Stimulated activated CD4-positive, alpha-beta T cell treated with anti-CD3 and anti-CD28 coated beads, Interleukin-1b, Interleukin-23, amount 100 ng/mL, for 4 hours (primary cell): ENCODE measurements around the gene MLIP.

ENCODE experiments used
- DNase-seq, 2 donors: peaks; one replicate each; pipeline ENCODE4 v3.0.0-alpha.2; 2020; ENCODE audit warnings: low read depth in 2 of 2

The MLIP gene

DNA sequence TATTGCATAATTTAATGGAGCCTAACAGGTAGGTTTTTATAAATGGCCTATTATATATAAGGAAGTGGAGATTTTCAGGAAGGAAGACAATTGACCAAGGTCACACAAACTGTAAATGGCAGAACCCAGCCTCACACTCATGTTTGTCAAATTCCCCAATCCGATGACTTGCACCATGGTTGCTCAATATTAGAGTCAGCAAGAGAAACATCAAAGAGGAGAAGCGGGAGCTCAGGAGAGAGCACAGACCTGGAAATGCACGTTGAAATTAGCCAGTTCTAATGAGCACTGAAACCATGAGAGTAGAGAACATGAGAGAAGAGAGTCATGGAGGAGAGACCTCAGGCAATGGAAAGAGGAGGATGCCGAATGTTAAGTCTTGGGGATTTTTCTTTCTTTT, 13.5 kb upstream of the MLIP start:
- DNase-seq: no peak

DNA sequence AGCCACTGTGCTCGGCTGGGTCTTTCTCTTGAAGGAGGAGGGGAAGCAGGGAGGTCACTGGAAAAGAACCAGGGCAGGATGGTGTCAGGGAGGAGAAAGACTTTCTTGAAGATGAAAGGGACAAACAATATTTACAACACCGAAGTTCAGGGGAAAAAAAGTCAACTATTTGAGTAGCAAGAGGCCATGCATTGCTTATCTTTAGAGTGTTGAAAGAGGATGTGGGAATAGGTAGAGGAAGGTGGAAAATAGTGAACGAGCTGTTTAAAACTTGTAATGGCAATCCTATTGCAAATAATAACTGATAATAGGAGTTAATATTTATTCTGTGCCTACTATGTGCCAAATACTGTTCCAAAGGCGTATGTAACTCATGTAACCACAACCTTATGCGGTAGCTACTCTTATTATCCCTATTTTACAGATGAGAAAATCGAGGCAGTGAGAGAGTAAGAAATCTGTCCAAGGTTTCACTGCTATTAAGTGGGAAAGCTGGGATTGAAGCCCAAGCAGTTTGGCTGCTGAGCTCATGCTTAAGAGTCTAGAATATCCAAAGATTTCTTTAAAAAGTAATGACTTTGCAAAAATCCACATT, 12.7 kb upstream of the MLIP start:
- no peak for DNase-seq

DNA sequence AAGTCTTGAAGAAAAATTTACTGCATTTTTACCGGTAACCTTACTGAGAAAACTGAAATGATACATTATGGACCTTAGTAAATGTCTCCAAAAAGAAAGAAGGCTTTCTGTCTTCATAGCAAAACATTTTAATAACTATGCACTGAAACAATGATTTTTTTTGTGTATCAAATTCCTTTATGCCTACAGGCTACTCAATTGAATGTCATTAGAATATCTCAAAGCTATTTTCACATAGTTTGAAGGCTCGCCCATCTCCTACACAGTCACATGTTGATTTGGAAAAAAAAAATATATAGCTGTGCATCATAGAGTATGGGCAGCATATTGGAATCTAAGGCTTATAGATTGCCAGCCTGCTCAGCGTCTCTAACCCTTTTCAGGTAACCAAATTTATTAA, 12.0 kb upstream of the MLIP start:
- DNase-seq: no peak

DNA sequence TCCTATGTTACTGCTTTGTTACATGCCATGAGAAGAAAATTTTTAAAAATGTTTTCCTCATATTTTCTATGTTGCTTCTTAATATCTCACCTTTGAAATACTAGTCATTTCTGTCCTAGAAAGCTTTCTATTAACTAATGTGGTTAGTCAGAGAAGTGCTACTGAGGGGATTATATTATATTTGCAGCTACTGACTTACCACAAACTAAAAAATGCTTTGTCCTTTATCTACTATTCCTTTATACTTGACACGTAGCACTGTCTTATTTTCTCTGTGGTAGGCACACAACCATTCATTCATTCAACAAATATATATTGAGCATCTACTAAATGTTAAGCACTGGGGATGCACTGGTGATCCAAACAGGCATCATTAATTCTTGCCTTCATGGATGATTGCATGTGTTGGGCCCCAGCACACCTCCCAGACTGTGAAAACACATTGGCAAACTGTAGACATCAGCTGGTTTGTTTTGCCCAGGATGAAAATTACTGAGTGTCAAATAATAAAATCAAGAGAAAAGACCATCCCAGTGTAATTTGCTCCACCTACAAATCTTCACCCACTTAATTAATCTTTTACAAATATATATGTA, 10.7 kb upstream of the MLIP start:
- no peak for DNase-seq

DNA sequence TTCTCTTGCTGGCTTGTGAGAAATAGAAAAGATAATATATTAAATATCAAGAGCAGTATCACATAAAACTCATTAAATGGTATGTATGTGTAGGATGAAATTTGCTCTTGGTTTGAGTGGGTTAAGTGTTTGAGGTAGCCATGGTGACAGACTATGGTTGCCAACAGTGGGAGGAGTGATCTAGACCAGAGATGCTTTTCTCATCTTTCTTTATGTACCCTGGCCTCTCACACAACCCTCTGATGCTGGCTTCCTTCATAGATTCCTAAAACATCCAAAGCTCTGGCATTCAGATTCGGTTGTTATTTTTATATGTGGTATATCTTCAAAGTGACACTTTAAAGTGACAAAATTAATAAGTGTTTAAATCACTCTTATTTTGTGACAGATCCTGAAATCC, 9.0 kb upstream of the MLIP start:
- DNase-seq: no peak

DNA sequence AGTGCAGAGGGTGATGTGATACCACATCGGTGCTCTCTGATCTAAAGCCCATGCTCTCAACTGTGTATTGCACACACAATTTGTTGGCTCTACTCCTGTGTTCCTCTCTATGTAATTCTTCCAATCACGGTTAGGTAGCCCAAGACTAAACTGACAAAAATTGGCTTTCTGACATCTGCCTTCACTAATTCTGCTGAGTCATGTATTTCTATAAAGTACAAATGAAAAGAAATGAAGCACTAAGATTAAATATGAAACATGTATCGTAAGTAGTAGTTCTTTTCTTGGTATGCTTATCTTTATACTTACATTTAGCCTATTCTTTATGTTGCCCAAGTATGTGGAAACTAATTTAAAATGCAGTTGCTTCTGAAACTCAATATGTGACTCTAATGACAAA, 7.7 kb upstream of the MLIP start:
- DNase-seq: no peak

DNA sequence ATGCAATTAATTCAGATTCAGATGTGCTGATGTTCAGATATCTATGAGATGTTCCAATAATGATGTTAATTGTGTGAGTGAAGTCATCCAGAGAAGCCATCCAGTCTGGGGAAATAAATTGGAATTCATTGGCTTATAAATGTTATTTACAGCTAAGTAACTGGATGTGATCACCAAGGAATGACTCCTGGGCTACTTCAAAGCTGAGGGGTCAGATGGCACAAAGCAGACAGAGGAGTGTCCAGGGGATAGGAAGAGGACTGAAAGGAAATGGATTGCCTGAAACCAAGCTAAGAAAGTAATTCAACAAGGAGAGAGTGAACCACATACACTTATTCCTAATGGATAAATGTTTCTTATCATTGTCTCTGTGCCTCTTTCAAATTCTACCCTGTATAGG, 4.5 kb upstream of the MLIP start:
- no peak for DNase-seq

DNA sequence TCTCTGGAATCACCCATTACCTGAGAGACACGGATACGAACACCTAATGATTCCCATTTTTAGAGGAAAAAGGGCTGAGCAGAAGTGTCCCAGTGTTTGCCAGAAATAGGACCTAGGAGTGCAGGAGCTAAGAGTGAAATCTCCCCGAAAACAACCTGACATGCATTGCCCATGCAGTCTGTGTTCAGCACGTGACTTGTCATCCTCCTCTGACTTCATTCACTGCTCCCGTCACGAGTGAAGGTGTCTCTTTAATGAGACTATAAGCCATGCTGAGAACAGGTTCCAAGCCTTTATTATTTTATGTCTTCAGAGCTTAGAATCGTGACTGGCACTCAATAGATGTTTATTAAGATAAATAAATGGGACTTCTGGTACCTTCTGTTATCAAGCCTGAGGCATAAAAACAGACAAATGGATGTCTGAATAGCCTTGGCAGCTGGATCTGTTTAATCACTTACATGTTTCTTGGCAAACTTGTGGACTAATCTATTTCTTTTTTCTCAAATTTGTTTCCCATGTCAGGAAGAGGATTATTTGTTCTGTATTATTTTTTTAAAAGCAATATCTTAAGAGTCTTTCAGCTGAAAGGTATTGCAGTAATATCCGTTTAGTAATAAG, 3.7 kb upstream of the MLIP start:
- DNase-seq: no peak

DNA sequence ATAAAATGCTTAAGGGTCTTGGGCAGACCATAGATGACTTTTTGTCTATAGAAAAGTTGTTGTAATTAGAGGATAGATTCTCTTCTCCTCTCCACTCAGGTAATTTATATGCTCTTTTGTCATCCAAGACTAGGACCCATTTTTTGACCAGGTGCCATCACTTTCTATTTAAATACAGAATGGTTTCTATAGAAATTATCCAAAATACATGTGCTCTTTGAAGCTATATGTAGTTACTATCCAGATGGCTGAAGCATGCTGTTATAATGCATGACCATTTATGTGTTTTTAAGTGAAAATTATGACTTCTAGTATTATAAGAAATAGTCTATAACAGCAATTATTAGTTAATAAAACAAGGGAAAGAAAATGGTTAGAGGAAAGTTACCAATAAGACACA, 3.0 kb upstream of the MLIP start:
- no peak for DNase-seq

DNA sequence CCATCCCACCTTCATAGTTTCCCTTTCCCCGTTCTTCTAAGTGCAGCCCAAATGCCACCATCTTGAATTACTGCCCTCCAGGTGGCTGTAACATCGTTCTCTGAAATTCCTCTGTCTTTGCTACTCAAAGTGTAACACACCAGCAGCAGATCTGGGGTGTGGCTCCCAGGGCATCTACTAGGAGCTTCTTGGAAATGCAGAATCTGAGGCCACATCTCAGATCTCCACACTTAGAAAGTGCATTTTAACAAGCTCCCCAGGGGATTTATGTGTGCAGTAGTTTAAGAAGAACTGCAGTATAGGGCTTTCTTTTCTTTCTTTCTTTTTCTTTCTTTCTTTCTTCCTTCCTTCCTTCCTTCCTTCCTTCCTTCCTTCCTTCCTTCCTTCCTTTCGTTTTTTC, 1.7 kb upstream of the MLIP start:
- DNase-seq: no peak

DNA sequence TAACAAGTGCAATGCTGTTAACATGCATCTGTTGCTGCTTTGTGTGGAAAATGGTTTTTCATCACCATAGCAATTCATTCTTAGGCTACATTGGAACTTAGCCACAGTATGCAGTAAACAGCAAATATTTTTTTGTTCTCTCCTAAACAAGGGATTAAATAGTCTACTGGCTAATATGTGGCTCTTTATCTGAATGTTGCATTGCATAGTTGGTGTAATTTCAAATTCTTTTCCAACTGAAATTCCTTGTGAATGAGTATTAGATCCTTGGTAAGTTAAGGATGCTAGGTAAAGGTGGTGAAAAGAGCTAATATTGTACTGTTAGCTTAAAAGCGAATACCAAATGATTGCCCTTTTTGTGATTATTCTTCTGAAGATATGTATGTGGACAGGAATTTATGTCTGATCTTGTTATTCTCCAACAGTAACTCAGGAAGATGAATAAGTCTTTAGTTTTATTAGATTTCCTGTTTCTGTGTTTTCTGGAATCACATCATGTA, 958 bp downstream of the MLIP start:
- no peak for DNase-seq

DNA sequence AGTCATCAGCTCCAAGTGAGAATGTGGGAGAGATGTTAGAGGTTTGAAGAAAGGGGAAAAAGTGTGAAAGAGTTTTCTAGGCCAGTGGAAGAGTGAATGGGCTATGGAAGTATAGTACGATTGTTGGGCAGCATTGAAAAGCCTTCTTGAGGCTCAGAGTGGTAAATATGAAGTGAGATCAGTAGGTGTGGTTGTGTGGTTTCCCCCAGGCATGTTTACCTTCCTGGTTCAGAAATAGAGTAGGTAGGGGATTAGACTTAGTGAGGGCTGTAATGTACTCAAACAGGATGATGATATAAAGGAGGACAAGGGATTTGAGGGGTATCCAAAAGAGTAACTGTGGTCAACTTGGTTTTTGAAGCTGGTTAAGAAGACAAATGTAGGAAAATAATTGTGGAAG, 3.7 kb downstream of the MLIP start:
- DNase-seq: no peak

DNA sequence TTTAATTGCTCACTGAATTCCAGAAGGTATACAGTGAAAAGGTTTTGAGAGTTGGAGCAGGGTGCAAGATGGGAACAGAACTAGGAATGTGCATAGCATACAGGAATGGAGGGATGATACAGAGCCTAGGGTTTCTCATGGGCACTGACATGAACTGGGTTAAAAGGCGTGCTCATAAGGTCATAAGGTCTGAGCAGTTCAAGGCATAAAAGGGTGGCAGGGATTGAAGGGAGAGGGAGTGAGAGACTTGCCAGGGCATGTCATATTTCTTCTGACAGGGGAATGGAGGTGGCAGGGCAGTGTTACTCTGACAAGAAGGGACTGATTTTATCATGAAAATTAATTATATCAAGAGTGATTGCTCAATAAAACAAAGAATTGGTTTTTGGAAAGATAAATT, 4.7 kb downstream of the MLIP start:
- DNase-seq: no peak

DNA sequence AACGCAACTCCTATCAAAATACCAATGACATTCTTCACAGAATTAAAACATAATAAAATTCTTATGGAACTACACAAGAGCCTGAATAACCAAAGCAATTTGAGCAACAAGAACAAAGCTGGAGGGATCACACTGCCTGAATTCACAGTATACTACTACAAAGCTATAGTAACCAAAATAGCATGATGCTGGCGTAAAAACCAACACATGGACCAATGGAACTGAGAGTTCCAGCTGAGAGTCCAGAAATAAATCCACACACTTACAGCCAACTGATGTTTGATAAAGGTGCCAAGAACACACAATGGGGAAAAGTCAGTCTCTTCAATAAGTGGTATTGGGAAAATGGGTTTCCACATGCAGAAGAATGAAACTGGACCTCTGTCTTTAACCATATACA, 6.9 kb downstream of the MLIP start:
- no peak for DNase-seq

DNA sequence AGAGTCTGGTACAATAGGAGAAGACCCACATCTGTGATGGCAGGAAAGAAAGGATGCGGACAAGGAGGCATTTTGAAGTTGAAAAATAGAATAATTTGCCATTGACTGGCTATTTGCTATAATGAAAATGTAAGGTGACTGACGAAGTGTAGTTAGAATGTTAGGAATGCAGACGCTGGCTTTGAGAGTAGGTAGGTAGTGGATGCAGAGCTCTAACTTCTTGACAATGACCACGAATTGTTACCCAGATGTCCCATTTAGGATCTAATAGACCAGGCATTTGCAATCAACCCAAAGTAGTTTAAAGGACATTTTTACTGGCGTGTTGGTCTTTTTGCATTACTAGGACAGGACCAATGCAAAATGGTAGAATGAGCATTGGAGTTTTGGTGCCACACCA, 14.2 kb downstream of the MLIP start:
- no peak for DNase-seq

DNA sequence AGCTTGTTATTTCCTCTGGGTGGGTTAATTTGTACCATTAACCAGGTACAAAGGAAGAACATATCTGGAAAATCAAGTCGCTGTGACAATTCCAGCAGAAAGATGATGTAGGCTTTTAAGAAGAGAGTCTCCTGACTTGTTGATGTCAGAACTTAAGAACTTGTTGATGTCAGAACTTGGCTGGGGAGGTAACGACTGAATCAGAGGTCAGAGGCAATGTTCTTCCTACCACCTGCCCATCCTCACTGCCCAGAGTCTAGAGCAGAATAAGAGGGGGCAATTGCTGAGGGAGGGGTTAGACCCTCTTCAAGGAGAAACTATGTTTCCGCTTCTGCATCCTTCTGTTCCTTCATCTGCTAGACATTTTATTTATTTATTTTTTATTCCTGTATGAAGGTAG, 18.9 kb downstream of the MLIP start:
- DNase-seq: no peak

DNA sequence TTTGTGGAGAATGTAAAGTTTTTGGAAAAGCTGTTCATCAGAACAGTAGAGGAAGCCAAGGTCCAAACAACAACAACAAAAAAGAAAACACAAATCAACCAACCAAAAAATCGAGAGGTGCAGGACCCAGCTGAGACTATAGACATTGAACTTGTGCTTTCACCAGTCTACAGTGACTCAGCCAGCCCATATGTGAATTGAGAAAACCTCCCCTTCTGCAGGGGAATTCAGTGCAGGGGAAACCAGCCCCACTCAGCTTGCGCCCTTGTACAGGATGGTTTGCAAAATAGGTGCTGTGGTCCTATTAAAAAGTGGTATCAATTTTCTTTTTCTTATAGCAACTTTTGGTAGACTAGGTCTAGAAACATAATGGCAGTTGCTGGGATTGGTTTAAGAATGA, 21.3 kb downstream of the MLIP start:
- no peak for DNase-seq

DNA sequence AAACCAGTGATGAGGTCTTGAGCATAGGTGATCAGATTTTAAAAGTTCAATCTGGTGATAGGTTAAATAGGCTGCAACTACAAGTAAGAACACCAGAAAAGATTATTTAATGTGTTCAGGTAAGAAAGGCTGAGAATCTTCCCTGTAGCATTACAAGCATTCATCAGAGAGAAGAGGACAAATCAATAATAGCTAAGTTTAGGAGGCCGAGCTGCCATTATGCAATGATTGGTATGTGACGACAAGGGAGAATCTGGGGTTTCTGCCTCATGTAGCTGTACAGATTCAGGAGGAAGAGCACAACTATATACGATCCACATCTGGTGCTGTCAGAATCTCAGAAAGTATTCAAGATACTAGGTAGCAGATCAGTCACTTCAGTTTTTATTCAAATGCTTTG, 21.9 kb downstream of the MLIP start:
- no peak for DNase-seq

DNA sequence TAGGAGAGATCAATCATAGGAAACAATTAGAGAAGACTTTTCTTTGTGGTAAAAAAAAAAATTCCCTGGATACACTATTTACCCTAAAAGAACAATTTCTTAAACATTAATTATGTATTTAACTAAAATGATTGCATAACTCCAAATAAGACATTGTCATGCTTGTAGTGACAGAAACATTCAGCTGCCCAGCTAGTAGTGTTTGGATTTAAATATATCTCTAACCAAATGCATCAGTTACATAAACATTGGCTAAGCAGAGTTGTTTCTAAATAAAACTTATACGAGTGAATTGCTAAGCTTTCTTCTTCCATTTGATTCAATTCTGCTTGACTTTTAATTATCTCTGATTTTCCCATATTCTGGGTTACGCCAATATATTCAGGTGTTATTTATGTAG, 23.7 kb downstream of the MLIP start:
- no peak for DNase-seq

DNA sequence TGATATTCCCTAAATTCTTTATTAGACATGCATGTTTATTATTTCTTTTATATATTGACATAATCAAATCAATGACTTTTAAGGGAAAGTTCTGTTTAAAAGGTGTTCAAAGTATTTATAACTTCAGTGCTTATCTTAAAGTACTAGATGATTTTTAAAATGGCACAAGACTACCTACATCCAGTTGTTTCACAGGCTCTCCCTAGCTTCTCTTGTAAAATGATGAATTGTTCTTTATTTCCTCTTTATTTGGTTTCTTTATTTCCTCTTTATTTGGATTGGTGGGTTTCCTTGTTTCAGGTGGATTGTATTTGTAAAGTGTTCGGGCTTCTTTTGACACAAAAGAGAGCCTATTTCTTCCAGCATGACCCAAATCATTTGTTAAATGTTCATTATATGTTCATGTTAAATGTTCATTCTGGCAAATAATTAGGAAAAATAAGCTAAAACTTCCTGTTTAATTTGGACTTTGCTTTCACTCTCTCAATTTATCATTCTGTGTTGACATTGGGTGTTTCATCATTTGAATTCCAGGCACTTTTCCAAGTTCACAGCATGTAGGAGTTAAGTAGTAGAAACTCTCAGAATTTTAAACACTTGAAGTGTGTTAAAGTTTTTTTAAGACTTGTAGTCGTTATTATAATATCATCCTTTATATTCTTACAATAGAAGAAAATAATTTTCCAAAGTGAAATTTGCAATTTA, 24.6 kb downstream of the MLIP start:
- DNase-seq: no peak

DNA sequence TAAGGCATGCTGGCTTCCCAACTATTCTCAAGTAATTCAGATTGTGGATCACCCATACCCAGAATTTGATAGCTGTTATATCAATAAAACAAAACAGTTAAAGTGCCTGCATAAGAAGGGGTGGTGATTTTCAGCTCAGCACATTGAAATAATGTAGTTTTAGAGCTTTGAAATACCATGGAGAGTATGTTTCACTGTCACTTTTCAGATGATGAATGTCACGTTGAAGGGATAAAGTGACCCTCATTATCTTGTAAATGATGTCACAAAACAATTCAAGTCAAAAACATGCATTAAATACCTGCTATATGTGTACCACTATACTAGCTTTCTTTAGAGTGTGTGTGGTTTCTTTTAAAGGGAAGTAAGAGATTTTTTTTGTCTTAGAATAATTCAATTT, 27.6 kb downstream of the MLIP start:
- DNase-seq: no peak

DNA sequence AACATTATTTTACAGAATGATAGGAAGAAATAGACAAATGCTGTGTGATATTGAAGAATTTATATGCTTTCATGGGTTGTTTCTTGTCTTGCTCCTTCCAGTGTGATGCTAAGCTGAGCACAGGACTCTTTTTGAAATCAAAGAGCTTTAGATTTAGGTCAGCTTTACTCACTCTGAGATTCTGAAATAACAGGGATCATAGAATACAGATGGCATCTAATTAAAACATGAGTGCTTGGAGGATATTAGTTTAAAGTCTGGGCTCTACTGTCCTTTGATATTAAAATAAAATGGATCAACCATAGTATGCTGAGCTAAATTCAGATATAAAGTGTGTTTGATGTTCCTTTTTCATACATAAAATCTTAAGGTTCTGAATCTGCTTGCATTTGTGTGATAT, 29.6 kb downstream of the MLIP start:
- no peak for DNase-seq

DNA sequence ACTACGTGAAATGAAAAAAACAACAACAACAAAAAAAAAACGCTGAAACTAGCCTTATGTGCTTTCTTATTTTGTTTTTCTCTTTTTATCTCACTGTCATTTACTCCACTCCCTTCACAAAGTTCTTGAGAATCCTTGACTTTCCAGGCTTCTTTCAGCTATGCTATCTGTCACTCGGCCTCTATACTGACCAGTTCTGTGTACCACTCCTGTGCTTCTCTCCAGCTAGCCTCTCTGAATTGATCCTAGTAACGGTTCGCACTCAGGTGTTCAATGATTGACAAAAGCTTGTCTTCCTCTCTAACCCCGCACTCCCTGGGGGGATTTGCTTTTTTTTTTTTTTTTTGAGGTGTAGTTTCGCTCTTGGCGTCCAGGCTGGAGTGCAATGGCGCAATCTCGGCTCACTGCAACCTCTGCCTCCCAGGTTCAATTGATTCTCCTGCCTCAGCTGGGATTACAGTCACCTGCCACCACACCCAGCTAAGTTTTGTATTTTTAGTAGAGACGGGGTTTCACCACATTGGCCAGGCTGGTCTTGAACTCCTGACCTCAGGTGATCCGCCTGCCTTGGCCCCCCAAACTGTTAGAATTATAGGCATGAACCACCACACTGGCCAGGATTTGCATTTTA, 31.8 kb downstream of the MLIP start:
- no peak for DNase-seq
